ENCODE data around the gene LCN1.

The LCN1 gene

DNA sequence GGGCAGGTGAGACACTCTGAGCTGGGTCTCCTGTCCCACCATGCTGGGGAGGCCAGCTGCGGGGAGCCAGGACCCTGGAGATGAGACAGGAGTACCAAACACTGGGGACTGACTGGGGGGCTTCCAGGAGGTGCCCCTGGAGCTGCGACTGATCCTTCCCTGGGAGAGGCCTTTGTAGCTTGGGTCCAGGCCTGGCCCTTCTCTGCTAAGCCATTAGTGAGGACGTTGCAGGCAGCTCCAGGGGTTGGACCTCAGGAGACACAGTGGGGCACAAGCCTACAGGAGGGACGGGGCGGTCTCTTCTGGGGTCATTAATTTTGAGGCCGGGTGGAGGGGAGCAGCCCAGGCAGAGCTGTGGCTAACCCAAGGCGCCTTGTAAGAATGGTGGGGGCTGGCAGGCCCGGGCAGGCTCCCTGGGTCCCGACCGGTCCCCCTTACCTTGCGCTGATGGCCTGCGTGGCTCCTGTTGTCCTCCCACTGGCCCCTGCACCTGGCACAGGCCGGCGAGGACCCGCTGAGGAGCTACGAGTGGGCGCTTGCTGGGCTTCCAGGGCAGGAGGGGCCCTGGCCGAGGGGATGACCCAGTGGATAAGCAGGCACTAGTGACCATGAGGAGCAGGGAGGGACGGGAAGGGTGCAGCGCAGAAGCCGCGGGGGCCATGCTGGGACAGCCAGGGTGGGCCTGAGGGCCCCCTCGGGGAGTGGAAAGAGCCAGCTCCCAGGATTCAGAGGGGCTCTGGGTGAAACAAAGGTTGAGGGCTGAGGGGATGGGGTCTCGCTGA is 15.6 kb upstream of the LCN1 start:
- no peak for DNase-seq (ENCODE audit: low spot score)
- TF ChIP-seq, protein P1, sequence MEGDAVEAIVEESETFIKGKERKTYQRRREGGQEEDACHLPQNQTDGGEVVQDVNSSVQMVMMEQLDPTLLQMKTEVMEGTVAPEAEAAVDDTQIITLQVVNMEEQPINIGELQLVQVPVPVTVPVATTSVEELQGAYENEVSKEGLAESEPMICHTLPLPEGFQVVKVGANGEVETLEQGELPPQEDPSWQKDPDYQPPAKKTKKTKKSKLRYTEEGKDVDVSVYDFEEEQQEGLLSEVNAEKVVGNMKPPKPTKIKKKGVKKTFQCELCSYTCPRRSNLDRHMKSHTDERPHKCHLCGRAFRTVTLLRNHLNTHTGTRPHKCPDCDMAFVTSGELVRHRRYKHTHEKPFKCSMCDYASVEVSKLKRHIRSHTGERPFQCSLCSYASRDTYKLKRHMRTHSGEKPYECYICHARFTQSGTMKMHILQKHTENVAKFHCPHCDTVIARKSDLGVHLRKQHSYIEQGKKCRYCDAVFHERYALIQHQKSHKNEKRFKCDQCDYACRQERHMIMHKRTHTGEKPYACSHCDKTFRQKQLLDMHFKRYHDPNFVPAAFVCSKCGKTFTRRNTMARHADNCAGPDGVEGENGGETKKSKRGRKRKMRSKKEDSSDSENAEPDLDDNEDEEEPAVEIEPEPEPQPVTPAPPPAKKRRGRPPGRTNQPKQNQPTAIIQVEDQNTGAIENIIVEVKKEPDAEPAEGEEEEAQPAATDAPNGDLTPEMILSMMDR (IDR thresholded peaks at IDR 0.05; ENCODE audit: borderline replicate concordance, control extremely low read depth, extremely low read depth, insufficient read depth, missing control alignments): no peak
- in situ Hi-C loops (cut with MboI; ENCODE audit: low sequenced_read_pairs, unreplicated experiment): no loop called here

GRCh38 chr9:135506327-135507103 is 14.7 kb upstream of the LCN1 start:
- in situ Hi-C loops (cut with MboI; ENCODE audit: low sequenced_read_pairs, unreplicated experiment): no loop called here
- no peak for DNase-seq (ENCODE audit: low spot score)
- TF ChIP-seq, protein P1 (IDR thresholded peaks at IDR 0.05; ENCODE audit: borderline replicate concordance, control extremely low read depth, extremely low read depth, insufficient read depth, missing control alignments): no peak

- in situ Hi-C loops (cut with MboI; ENCODE audit: low sequenced_read_pairs, unreplicated experiment): no loop called here
- TF ChIP-seq, protein P1 (IDR thresholded peaks at IDR 0.05; ENCODE audit: borderline replicate concordance, control extremely low read depth, extremely low read depth, insufficient read depth, missing control alignments): no peak
- DNase-seq (ENCODE audit: low spot score): no peak
Observed at GRCh38 chr9:135507104-135508035, 13.9 kb upstream of the LCN1 start.

DNA sequence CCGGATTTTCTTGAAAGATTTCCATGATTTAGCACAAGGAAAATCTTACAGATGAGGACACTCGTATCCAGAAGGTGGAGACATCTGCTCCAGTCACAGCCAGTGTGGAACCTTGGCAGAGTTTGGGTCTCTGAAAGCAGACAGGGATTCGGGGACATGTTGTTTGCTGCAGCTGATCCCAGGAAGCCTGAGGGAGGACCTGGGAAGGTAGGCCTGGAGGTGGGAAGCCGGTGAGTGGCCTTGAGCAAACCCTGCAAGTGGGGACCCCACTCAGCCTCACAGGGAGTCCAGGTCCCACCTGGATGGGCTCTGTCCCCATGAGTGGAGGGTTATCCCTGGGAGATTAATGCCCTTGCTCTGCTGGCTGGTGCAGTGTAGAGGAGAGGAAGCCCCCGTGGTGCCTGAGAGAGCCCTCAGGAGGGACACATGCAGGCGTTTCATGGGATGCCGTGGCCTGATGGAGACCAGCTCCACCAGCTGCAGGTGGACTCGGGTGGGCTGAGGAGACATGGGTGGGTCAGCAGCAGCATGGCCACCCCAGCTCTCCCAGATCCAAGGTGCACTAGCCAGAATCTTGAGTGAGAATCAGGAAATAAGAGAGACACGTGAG is 12.9 kb upstream of the LCN1 start:
- TF ChIP-seq, protein P1 (IDR thresholded peaks at IDR 0.05; ENCODE audit: borderline replicate concordance, control extremely low read depth, extremely low read depth, insufficient read depth, missing control alignments): no peak
- DNase-seq (ENCODE audit: low spot score): no peak
- in situ Hi-C loops (cut with MboI; ENCODE audit: low sequenced_read_pairs, unreplicated experiment): no loop called here

- no peak for DNase-seq (ENCODE audit: low spot score)
- TF ChIP-seq, protein P1 (IDR thresholded peaks at IDR 0.05; ENCODE audit: borderline replicate concordance, control extremely low read depth, extremely low read depth, insufficient read depth, missing control alignments): no peak
- in situ Hi-C loops (cut with MboI; ENCODE audit: low sequenced_read_pairs, unreplicated experiment): no loop called here
Observed at GRCh38 chr9:135509458-135509857, 11.8 kb upstream of the LCN1 start.

GRCh38 chr9:135512241-135512603 is 9.0 kb upstream of the LCN1 start:
- DNase-seq (ENCODE audit: low spot score): no peak
- in situ Hi-C loops (cut with MboI; ENCODE audit: low sequenced_read_pairs, unreplicated experiment): no loop called here
- TF ChIP-seq, protein P1 (IDR thresholded peaks at IDR 0.05; ENCODE audit: borderline replicate concordance, control extremely low read depth, extremely low read depth, insufficient read depth, missing control alignments): no peak
